WI38 (cell line): ENCODE measurements around the gene NUMA1.

Experiments used
- H3K4me3 ChIP-seq: 2 replicates; pipeline ENCODE4 v1.5.1; 2011; ENCODE audit warnings: low read depth, mild to moderate bottlenecking, control low read depth, low read length
- CTCF ChIP-seq: IDR thresholded peaks from 2 replicates; pipeline ENCODE4 v1.5.1; 2012; ENCODE audit warnings: low read depth, mild to moderate bottlenecking, control low read depth, low read length

Gene NUMA1

GRCh38 chr11:71962428-71963038 is 117.8 kb downstream of the NUMA1 start:
- H3K4me3 ChIP-seq: no peak overlapping the region
- TF ChIP-seq CTCF: no peak

GRCh38 chr11:71955898-71956456 is 124.4 kb downstream of the NUMA1 start:
- TF ChIP-seq CTCF: no peak

More at GRCh38 chr11:71955898-71956456, 124.4 kb downstream of the NUMA1 start:
- H3K4me3 ChIP-seq: no peak overlapping the region
